ENCODE results near the gene CENPM.

GRCh38 chr22:41971431-41971830 is 24.5 kb upstream of the CENPM start:
- no peak for TF ChIP-seq CTCF (IDR thresholded peaks at IDR 0.05)
- no peak for TF ChIP-seq POLR2A (IDR thresholded peaks at IDR 0.05; ENCODE audit: low read depth)
- no peak for TF ChIP-seq EP300 (IDR thresholded peaks at IDR 0.05)
